Heart right ventricle (tissue), 16 donors: ENCODE data around the gene AGAP2. TPM values are rescaled to one million over a fixed set of nuclear protein-coding genes. Genes with fewer than 3 reads are reported as not detected.

Experiments
- ATAC-seq, 8 donors: fragments of 200-7000 bp; cut with Tn5 transposase; one replicate each; pipeline ENCODE4 v1.9.1; 2020; ENCODE audit warnings: mild to moderate bottlenecking in 8 of 8, moderate library complexity in 8 of 8, moderate number of reproducible peaks in 1 of 8
- DNase-seq, 2 donors: peaks; one replicate each; pipeline ENCODE4 v3.0.0-alpha.2; 2020
- H3K27ac ChIP-seq, 10 donors: fragments of 200-600 bp; sonication (generic) in 2 of 10; one replicate each; pipeline versions ENCODE4 v1.5.0 to v1.8.0; 2020 to 2022; ENCODE audit warnings: mild to moderate bottlenecking in 3 of 10
- H3K27me3 ChIP-seq, 7 donors: fragments of 200-600 bp; one replicate each; pipeline ENCODE4 v1.8.0; 2021 to 2022; ENCODE audit warnings: mild to moderate bottlenecking in 2 of 7
- H3K36me3 ChIP-seq, 9 donors: fragments of 200-600 bp; sonication (generic) in 1 of 9; one replicate each; pipeline versions ENCODE4 v1.5.0 to v1.8.0; 2020 to 2022; ENCODE audit warnings: mild to moderate bottlenecking in 2 of 9
- H3K4me1 ChIP-seq, 9 donors: fragments of 200-600 bp; sonication (generic) in 1 of 9; one replicate each; pipeline versions ENCODE4 v1.5.0 to v1.8.0; 2020 to 2022; ENCODE audit warnings: mild to moderate bottlenecking in 4 of 9
- H3K4me3 ChIP-seq, 10 donors: fragments of 200-600 bp; sonication (generic) in 2 of 10; one replicate each; pipeline versions ENCODE4 v1.5.0 to v1.8.0; 2020 to 2022; ENCODE audit warnings: mild to moderate bottlenecking in 7 of 10, moderate library complexity in 2 of 10
- H3K9me3 ChIP-seq, 11 donors: fragments of 200-600 bp in 10 of 11; sonication (generic) in 2 of 11; one replicate each; pipeline versions ENCODE4 v1.5.0 to v1.8.0; 2013 to 2022; ENCODE audit warnings: mild to moderate bottlenecking in 2 of 11, control low read depth in 1 of 11, moderate library complexity in 1 of 11
- WGBS, 2 donors: extraction: QIAGEN DNeasy Blood & Tissue Kit; methylation state at CpG; one replicate each; pipeline ENCODE4 v1.1.7; 2013; ENCODE audit warnings: inconsistent platforms in 1 of 2; 5-methylcytosine and 5-hydroxymethylcytosine counted together
- intact Hi-C, 10 donors: fragments of 100-400 bp; cut with DNase I; formaldehyde crosslinking; loops; one replicate each; pipeline versions ENCODE4 v1.11.1 to v1.14.2; 2022
- polyA plus RNA-seq, 2 donors: library from polyadenylated mRNA; stranded (reverse); fragments of 200-250 nt; gene quantifications; one replicate each; pipeline ENCODE4 v1.2.3, GENCODE V29; 2013
- total RNA-seq, 10 donors: library from RNA; stranded (reverse); fragmentation: NEBNext Ultra II Directional in 3 of 10; extraction: Animal tissue kit (Norgen Biotek cat#: 25700) in 3 of 10; gene quantifications; one replicate each; pipeline versions ENCODE4 v1.2.1 to v1.2.4, GENCODE V29; 2021 to 2023
- TF ChIP-seq, protein P1 (sequence below), 9 donors: fragments of 200-600 bp; sonication (generic) in 2 of 9; IDR thresholded peaks; one replicate each; pipeline versions ENCODE4 v1.5.0 to v1.8.0; 2021 to 2022; ENCODE audit warnings: antibody characterized with exemption in 9 of 9, mild to moderate bottlenecking in 5 of 9, moderate library complexity in 1 of 9
- donor health status: Arrhythmogenic right ventricular cardiomyopathy.
- donor health status: ischemic (EF 13 %, LVEDD 7.1; RV severe dilation, severe dysfunction).
- donor health status: healthy with polysubstance abuse.
- donor health status: DM: no; HTN: yes; CAD: no.
- donor health status: DM: no; HTN: no; CAD: no.
- donor health status: ischemic (EF 25% LVEDD 6.9; RV normal size, moderate dysfunction).
- donor health status: ischemic (EF 25% LVEDD 5.7; RV mildly dilated, moderate dysfunction).
- donor health status: healthy.
- donor health status: DM: yes; HTN: yes; CAD: no.
- donor health status: Ischemic cardiomyopathy.
- donor health status: ischemic (EF 35%, LVEDD 5.7; RV mildly dilated, moderate dysfunction).
- donor health status: nonischemic (EF 11% LVEDD 7.7; RV severe dilation, severe dysfunction).
- donor health status: DM: yes; HTN: yes; CAD: no.
- donor health status: PGD.
- donor health status: ischemic (EF 29% LVEDD 5.4; RV normal size, mild dysfunction).
- donor health status: nonischemic (EF 23%, LVEDD 6.1; RV moderate dilation, normal function).

Gene AGAP2
- total and polyA plus RNA-seq, 12 donors = 3.4 to 17.3 (median 6.6) TPM

DNA sequence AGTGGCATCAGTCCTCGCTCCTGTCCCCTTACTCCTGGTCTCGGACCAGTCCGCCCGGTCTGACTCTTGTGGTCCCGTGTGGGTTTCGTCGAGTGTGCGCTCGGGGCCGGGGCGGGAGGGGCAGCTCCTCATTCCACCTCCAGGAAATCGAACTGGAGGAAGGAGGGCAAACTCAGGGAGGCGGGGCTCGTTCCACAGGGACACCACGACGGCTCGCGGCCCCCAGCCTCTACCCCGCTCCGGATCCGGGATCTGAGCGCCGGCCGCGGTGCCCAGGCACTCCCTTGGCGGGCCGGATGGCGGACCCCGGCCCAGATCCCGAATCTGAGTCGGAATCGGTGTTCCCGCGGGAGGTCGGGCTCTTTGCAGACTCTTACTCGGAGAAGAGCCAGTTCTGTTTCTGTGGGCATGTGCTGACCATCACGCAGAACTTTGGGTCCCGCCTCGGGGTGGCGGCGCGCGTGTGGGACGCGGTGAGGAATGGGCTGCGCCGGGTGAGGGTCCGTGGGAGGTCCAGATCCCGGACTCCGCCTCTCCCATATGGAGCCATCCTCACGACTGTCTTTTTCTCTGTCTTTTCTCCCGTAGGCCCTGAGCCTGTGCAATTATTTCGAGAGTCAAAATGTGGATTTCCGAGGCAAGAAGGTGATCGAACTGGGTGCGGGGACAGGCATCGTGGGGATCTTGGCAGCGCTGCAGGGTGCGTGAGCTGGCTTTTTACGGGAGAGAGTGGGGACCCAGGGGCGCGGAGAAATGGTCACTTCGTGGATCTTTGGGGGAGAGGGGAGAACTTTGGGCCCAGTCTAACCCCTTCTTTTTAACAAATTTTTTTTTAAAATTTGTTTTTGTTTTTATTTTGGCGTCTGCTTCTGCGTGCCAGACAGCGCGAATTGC is 34.1 kb upstream of the AGAP2 start, which contains the start of gene EEF1AKMT3:
Gene EEF1AKMT3, plus strand, starts transcription at position 186 of the 894 bp plus-strand sequence. Its CDS starts 111 bp downstream, at position 297.
- Histone ChIP-seq H3K9me3 (no peaks in the 10 kb centered on the region), H3K4me3 (peak within 1 kb of the TSS; percentile 68 to 92 (median 78)), H3K27me3 (peaks cover 0 to 2% (median 0%) of the 10 kb centered on the region in 7 donors), H3K36me3 (peaks cover 0 to 46% (median 0%) of the 10 kb centered on the region in 9 donors), H3K4me1 (peaks cover 5 to 30% (median 19%) of the 10 kb centered on the region in 9 donors), H3K27ac (peak within 1 kb of the TSS; percentile 47 to 94 (median 89))
- ATAC-seq (peak; percentile 68 to 80 (median 74)), DNase-seq (peak; percentile 66 to 73)
- TF ChIP-seq, protein P1, sequence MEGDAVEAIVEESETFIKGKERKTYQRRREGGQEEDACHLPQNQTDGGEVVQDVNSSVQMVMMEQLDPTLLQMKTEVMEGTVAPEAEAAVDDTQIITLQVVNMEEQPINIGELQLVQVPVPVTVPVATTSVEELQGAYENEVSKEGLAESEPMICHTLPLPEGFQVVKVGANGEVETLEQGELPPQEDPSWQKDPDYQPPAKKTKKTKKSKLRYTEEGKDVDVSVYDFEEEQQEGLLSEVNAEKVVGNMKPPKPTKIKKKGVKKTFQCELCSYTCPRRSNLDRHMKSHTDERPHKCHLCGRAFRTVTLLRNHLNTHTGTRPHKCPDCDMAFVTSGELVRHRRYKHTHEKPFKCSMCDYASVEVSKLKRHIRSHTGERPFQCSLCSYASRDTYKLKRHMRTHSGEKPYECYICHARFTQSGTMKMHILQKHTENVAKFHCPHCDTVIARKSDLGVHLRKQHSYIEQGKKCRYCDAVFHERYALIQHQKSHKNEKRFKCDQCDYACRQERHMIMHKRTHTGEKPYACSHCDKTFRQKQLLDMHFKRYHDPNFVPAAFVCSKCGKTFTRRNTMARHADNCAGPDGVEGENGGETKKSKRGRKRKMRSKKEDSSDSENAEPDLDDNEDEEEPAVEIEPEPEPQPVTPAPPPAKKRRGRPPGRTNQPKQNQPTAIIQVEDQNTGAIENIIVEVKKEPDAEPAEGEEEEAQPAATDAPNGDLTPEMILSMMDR (IDR thresholded peaks at IDR 0.05) = no peak
- intact Hi-C loops = no loop called here
- 2% methylated on average over 67 of the region's 67 CpGs for WGBS, 2 donors

DNA sequence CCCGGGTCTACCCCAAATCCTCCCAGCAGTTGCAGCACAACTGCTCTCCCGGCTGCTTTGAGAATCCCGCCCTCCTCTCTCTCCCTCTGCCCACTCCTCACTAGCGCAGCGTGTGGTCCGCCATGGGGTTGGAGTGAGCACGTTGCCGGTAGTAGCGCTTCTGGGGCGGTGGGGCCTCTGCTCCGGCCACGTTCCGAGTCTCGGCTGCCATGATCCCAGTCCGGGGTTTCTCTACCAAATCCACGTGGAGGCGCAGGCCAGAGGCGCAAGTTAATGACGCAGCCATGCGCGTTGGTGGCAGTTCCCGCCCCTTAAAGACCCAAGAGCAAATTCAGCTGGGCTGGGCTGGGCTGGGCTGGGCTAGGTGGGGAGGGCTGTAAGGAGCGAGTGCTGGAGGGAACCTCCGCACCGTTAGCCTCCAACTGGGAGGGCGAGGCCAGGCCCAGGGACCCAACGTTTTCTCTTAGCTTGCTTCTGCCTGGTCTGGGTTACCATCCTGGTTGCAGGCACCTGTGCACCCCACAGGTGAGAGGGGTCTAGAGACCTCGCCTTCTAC is 33.4 kb upstream of the AGAP2 start, which contains the start of gene METTL1:
Gene METTL1, minus strand, starts transcription at position 233 of the 556 bp plus-strand sequence. Its CDS starts 22 bp downstream, at position 211.
- Histone ChIP-seq H3K36me3 (peaks cover 0 to 46% (median 0%) of the 10 kb centered on the region in 9 donors), H3K9me3 (no peaks in the 10 kb centered on the region), H3K4me1 (peaks cover 5 to 34% (median 20%) of the 10 kb centered on the region in 9 donors), H3K27me3 (peaks cover 0 to 9% (median 0%) of the 10 kb centered on the region in 7 donors), H3K27ac (peak within 1 kb of the TSS; percentile 47 to 94 (median 89)), H3K4me3 (peak within 1 kb of the TSS; percentile 68 to 92 (median 78))
- TF ChIP-seq, protein P1 (IDR thresholded peaks at IDR 0.05) = no peak
- 0 to 1% methylated on average over 27 to 28 of the region's 28 CpGs for WGBS, 2 donors
- DNase-seq = peak; percentile 91 to 96
- intact Hi-C loops = no loop called here
- ATAC-seq = peak; percentile 95 to 98 (median 96)

DNA sequence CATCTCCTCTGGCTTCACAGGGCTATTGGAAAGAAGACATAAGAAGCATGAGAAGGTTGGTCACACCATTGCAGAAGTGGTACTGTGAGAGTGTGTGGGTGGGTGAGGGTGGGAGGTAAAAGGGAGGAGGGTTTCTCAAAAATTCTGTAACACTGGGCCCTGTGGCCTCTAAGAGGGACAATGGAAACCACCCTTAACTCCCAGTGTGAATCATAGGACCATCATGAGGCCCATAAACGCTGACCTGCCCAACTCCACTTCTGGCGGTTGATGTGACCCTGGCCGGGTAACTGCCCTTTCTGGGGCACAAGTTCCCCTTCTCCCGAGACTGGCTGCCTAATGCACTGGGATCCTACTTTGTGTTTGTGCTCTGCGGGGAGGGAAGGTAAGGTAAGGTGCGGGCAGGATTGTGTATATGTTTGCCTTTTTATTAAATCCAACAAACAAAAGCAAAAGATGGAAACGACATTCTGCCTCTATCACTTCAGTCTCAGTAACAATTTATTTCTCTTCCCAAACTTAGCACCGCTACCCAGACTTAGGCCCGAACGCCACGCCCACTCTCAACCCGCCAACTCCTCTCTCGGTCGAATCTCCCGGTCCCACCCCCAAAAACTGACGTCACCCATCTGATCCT is 32.8 kb upstream of the AGAP2 start:
- peaks cover 0 to 15% (median 6%) of the 10 kb centered on the region in 7 donors for H3K27me3 ChIP-seq
- peak; percentile 81 to 91 for DNase-seq
- peak overlapping the region; percentile 68 to 92 (median 78) for H3K4me3 ChIP-seq
- peak; percentile 65 to 87 (median 79) for ATAC-seq
- WGBS, 2 donors = 2 to 6% methylated on average over 16 of the region's 16 CpGs
- H3K4me1 ChIP-seq = peaks cover 11 to 40% (median 26%) of the 10 kb centered on the region in 9 donors
- H3K9me3 ChIP-seq = no peaks in the 10 kb centered on the region
- H3K36me3 ChIP-seq = peaks cover 0 to 46% (median 0%) of the 10 kb centered on the region in 9 donors
- TF ChIP-seq, protein P1 (IDR thresholded peaks at IDR 0.05) = no peak
- intact Hi-C loops = no loop called here
- peak overlapping the region in 9 of 10 donors; percentile 82 to 94 (median 90) for H3K27ac ChIP-seq

DNA sequence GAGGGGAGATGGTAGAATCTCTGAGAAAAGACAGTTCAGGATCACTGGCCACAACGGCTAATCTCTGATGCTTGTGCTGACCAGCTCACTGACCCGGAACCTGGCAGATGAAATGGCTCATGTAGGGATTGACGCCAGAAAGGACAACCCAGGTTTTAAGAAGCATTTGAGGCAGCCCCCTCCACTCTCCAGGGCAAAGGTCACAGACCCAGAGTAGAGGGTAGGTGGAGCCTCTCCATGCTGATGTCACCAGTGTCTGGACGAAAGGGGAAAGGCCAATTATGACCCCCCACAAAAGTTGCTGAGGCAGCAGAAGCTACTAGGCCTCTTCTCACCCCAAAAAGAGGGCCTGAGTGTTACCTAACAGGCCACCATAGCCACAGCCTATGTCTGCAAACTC is 32.2 kb upstream of the AGAP2 start:
- Histone ChIP-seq H3K4me1 (peaks cover 16 to 43% (median 32%) of the 10 kb centered on the region in 9 donors), H3K4me3 (no peak overlapping the region), H3K27ac (peak overlapping the region in 1 of 10 donors; percentile 94), H3K9me3 (no peaks in the 10 kb centered on the region), H3K27me3 (peaks cover 0 to 21% (median 12%) of the 10 kb centered on the region in 7 donors), H3K36me3 (peaks cover 0 to 40% (median 0%) of the 10 kb centered on the region in 9 donors)
- intact Hi-C loops = no loop called here
- ATAC-seq (no peak), DNase-seq (no peak)
- TF ChIP-seq, protein P1 (IDR thresholded peaks at IDR 0.05) = no peak
- 94 to 96% methylated on average over 4 of the region's 4 CpGs for WGBS, 2 donors
